PFSK-1 (cell line): ENCODE data around the gene CALHM3.

Experiments
- FOXP2 ChIP-seq: optimal IDR thresholded peaks from 2 replicates; pipeline ENCODE3; 2011; ENCODE audit warnings: borderline replicate concordance, control low read depth, inconsistent platforms; ENCODE audit not compliant: insufficient read depth; ENCODE audit errors: extremely low read length, extremely low read depth
- POLR2AphosphoS5 ChIP-seq: IDR thresholded peaks from 2 replicates; pipeline ENCODE4 v1.6.1; 2012; ENCODE audit warnings: low read depth, mild to moderate bottlenecking, control low read depth, low read length, moderate library complexity
- REST ChIP-seq, 2 experiments: IDR thresholded peaks; 2 replicates each; pipeline versions ENCODE4 v1.6.1 to v1.8.0; 2011 to 2012; ENCODE audit warnings: low read depth in 2 of 2, low read length in 2 of 2, control low read depth in 1 of 2, inconsistent platforms in 1 of 2, mild to moderate bottlenecking in 1 of 2, moderate library complexity in 1 of 2; ENCODE audit not compliant: insufficient read depth in 1 of 2
- SIN3A ChIP-seq: IDR thresholded peaks from 2 replicates; pipeline ENCODE4 v1.6.1; 2012; ENCODE audit warnings: mild to moderate bottlenecking, low read length, moderate library complexity, borderline replicate concordance; ENCODE audit not compliant: insufficient read depth
- TAF1 ChIP-seq: IDR thresholded peaks from 2 replicates; pipeline ENCODE4 v1.6.1; 2012; ENCODE audit warnings: low read length, control low read depth, borderline replicate concordance; ENCODE audit not compliant: insufficient read depth

The CALHM3 gene

DNA sequence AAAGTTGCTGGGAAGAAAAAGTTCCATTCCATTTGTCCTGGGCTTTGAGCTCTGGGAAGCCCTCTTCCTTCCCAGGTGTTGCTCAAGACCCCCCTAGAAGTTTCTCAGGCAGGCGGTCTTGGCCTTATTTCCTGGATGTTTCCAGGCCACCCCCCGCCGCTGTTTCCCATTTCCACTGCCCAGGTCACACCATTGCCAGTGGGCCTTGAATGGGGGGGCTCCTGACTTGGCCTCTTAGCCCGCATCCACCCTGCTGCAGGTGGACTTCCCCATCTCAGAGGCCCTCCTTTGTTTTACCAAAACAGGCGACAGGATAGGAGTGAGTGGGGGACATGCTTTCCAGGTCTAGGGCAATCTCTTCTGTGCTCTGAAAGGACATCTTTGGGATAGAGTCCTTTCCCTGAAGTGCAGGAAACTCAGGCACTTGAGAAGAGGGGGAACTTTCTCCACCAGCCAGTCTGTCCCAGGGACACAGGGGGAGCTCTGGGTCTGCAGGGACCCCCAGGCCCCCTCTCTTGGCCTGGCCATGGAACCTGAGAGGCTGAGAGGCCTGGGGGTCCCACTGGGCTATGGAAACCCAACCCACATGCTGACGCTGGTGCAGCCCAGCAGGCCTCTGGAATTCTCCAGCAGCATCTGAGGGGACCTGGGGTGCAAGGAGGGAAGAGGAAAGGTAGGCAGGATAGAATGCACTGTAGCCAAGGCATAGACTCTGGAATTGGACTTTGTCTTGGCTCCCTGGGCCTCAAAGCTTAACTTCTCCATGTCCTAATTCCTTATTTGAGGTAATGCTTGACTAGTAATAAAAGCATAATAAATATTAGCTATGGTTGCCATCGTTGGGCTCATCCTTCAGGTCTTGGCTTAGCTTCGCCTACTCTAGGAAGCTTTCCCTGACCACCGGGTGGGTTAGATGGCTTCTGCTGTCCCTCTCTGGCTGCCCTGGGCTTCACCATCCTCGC lies 32.0 kb upstream of the CALHM3 start:
- no peak for TF ChIP-seq FOXP2
- no peak for TF ChIP-seq TAF1
- TF ChIP-seq REST (IDR thresholded peaks at IDR 0.05; ENCODE audit: insufficient read depth in 1 of 2, low read depth in 2 of 2, low read length in 2 of 2) = no peak
- TF ChIP-seq SIN3A = no peak
- no peak for TF ChIP-seq POLR2AphosphoS5

GRCh38 chr10:103510046-103510685 lies 31.1 kb upstream of the CALHM3 start:
- TF ChIP-seq TAF1 (no peak), POLR2AphosphoS5 (no peak), FOXP2 (no peak), SIN3A (no peak), REST (IDR thresholded peaks at IDR 0.05; ENCODE audit: insufficient read depth in 1 of 2, low read depth in 2 of 2, low read length in 2 of 2) (no peak)

DNA sequence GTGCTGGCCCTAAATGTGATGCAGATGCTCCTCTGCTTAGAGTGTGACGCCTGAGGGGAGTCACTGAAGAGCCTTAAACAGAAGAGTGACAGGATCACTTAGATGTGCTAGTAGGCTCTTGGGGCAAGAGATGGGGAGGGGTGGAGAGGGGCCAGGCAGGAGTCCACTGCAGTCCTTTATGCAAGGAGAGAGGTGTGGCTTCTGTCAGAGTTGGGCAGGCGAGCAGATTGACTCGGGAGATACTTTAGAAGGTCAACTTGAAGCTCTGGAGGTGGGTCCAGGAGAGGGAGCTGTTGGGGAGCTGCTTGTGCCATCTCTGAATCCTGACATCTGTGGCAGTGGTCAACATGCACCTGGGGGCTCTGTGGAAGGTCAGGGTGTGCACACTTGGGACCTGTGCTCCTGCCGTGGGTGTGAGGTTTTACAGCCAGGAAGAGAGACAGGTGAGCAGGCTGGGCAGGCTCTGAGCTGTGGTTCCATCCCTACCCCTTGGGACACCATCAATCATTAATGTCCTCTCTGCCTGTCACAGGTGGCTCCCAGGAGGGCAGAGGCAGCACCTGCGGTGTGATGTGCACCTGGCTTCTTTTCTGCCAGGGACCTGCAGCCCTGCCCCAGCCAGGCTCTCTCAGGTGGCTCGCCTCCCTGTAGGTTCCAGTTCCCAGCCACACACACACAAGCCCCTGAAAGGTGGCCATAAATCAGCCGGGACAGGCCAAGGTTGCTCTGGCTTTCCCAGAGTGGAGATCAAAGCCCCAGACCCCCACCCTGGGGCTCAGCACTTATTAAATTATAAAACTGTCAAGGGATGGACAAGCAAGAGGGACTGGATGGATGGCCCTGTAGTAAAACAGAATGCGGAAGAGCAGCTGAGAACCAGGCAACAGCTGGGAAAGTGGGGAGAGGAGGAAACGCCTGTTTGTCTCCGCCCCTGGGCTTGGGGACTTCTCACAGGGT lies 28.5 kb upstream of the CALHM3 start:
- TF ChIP-seq POLR2AphosphoS5 (no peak), FOXP2 (no peak), SIN3A (no peak), TAF1 (no peak), REST (IDR thresholded peaks at IDR 0.05; ENCODE audit: insufficient read depth in 1 of 2, low read depth in 2 of 2, low read length in 2 of 2) (no peak)

DNA sequence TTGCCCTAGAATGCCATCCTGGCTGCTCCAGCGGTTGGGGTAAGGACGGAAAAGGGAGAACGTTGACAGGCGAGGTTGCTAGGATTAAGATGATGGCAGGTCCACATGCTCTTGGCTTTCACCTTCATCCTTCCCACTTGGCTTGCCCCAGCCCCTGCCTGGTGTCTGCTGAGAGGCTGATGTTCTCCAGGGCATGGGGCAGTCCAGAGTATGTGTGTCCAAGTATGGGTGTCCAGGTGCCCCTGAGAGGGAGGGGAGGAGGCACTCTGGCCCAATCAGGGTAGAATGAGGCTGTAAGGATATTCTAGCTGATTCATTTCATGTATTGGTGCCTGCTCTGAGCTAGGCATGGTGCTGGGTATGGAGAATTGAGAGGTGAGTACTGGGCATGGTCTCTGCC lies 27.0 kb upstream of the CALHM3 start:
- no peak for TF ChIP-seq FOXP2
- TF ChIP-seq POLR2AphosphoS5 = no peak
- TF ChIP-seq REST (IDR thresholded peaks at IDR 0.05; ENCODE audit: insufficient read depth in 1 of 2, low read depth in 2 of 2, low read length in 2 of 2) = no peak
- TF ChIP-seq SIN3A = no peak
- no peak for TF ChIP-seq TAF1
